ENCODE data around the gene HIVEP3. TPM values are rescaled to one million over a fixed set of nuclear protein-coding genes. Genes with fewer than 3 reads are reported as not detected.

HIVEP3 gene
- polyA plus RNA-seq, 1 donor (not counting 4 experiments of a cell fraction or from before 2014, with no cell fraction given): 1.1 TPM

GRCh38 chr1:41719590-41719989 lies 199.1 kb downstream of the HIVEP3 start:
- DNase-seq (ENCODE audit: low read depth, low spot score): no peak
- Histone ChIP-seq H3K9me3 (ENCODE audit: control insufficient read depth, low read depth, low read length) (no peaks in the 10 kb centered on the region), H3K9ac (ENCODE audit: control insufficient read depth, extremely low read depth, insufficient read depth, low read length) (no peak overlapping the region), H2AFZ (ENCODE audit: control insufficient read depth, low read length) (no peak overlapping the region), H3K4me1 (ENCODE audit: control insufficient read depth, extremely low read depth, insufficient read depth, low read length) (peaks cover 9% of the 10 kb centered on the region), H3K4me2 (ENCODE audit: control insufficient read depth, extremely low read depth, insufficient read depth, low read depth, low read length) (no peak overlapping the region), H3K27me3 (ENCODE audit: control insufficient read depth, extremely low read depth, insufficient read depth, low read length) (peaks cover 7% of the 10 kb centered on the region), H3K9me1 (ENCODE audit: control insufficient read depth, extremely low read depth, insufficient read depth, low read length) (no peaks in the 10 kb centered on the region), H4K20me1 (ENCODE audit: control insufficient read depth, extremely low read depth, insufficient read depth, low read length) (no peaks in the 10 kb centered on the region), H3K79me2 (ENCODE audit: control insufficient read depth, insufficient read depth, low read length) (no peaks in the 10 kb centered on the region), H3K4me3 (ENCODE audit: control insufficient read depth in 2 of 3, extremely low read depth in 1 of 3, insufficient read depth in 2 of 3, low read depth in 1 of 3, low read length in 3 of 3) (no peak overlapping the region), H3K27ac (ENCODE audit: control insufficient read depth, insufficient read depth, low read length) (no peak overlapping the region), H3K36me3 (ENCODE audit: control insufficient read depth in 2 of 2, extremely low read depth in 1 of 2, insufficient read depth in 2 of 2, low read length in 2 of 2) (no peaks in the 10 kb centered on the region)
- dilution Hi-C loops (cut with MboI; ENCODE audit: extremely low pct_ligation_motif_present, low sequenced_read_pairs): no loop called here
- TF ChIP-seq CTCF (optimal IDR thresholded peaks at IDR 0.05 in 1 of 3, IDR thresholded peaks at IDR 0.05 in 1 of 3, conservative IDR thresholded peaks at IDR 0.05 in 1 of 3; ENCODE audit: extremely low read depth in 1 of 3, insufficient read depth in 2 of 3, low read length in 3 of 3): no peak
- no peak for TF ChIP-seq EZH2 (IDR thresholded peaks at IDR 0.05; ENCODE audit: low read length)
- FAIRE-seq: no peak

- Histone ChIP-seq H2AFZ (ENCODE audit: control insufficient read depth, low read length) (no peak overlapping the region), H3K27me3 (ENCODE audit: control insufficient read depth, extremely low read depth, insufficient read depth, low read length) (peaks cover 4% of the 10 kb centered on the region), H3K9me3 (ENCODE audit: control insufficient read depth, low read depth, low read length) (no peaks in the 10 kb centered on the region), H3K9me1 (ENCODE audit: control insufficient read depth, extremely low read depth, insufficient read depth, low read length) (no peaks in the 10 kb centered on the region), H3K9ac (ENCODE audit: control insufficient read depth, extremely low read depth, insufficient read depth, low read length) (no peak overlapping the region), H3K79me2 (ENCODE audit: control insufficient read depth, insufficient read depth, low read length) (no peaks in the 10 kb centered on the region), H3K4me3 (ENCODE audit: control insufficient read depth in 2 of 3, extremely low read depth in 1 of 3, insufficient read depth in 2 of 3, low read depth in 1 of 3, low read length in 3 of 3) (no peak overlapping the region), H3K36me3 (ENCODE audit: control insufficient read depth in 2 of 2, extremely low read depth in 1 of 2, insufficient read depth in 2 of 2, low read length in 2 of 2) (no peaks in the 10 kb centered on the region), H3K27ac (ENCODE audit: control insufficient read depth, insufficient read depth, low read length) (no peak overlapping the region), H3K4me1 (ENCODE audit: control insufficient read depth, extremely low read depth, insufficient read depth, low read length) (peaks cover 10% of the 10 kb centered on the region), H4K20me1 (ENCODE audit: control insufficient read depth, extremely low read depth, insufficient read depth, low read length) (no peaks in the 10 kb centered on the region), H3K4me2 (ENCODE audit: control insufficient read depth, extremely low read depth, insufficient read depth, low read depth, low read length) (no peak overlapping the region)
- FAIRE-seq (no peak), DNase-seq (ENCODE audit: low read depth, low spot score) (no peak)
- dilution Hi-C loops (cut with MboI; ENCODE audit: extremely low pct_ligation_motif_present, low sequenced_read_pairs): no loop called here
- TF ChIP-seq CTCF (optimal IDR thresholded peaks at IDR 0.05 in 1 of 3, IDR thresholded peaks at IDR 0.05 in 1 of 3, conservative IDR thresholded peaks at IDR 0.05 in 1 of 3; ENCODE audit: extremely low read depth in 1 of 3, insufficient read depth in 2 of 3, low read length in 3 of 3): no peak
- no peak for TF ChIP-seq EZH2 (IDR thresholded peaks at IDR 0.05; ENCODE audit: low read length)
Observed at GRCh38 chr1:41719128-41719527, 199.6 kb downstream of the HIVEP3 start.

All from keratinocyte (primary cell).